OCI-LY3 (cell line): ENCODE data around the gene CAV1.
A peak's percentile ranks its signal among the peaks of the same experiment; 100 is the strongest.
"Not testable (repeated sequence)": the region's sequence is repeated elsewhere in the genome, so short reads cannot be mapped to it uniquely, and the experiment has no call there.

Source experiments
- H2AFZ ChIP-seq: fragments of 200-600, 300-600 bp; shearing (Covaris generic); 2 replicates; pipeline ENCODE4 v1.6.0; 2014; ENCODE audit warnings: antibody characterized with exemption, low read depth, low read length
- H3K27ac ChIP-seq: fragments of 200-600, 300-600 bp; sonication (generic); 2 replicates; pipeline ENCODE4 v1.5.1; 2014; ENCODE audit warnings: mild to moderate bottlenecking, low read length, moderate library complexity, mixed read lengths
- H3K27me3 ChIP-seq: fragments of 200-600, 300-600 bp; sonication (generic); 2 replicates; pipeline ENCODE4 v1.6.1; 2014; ENCODE audit warnings: low read depth, low read length, mixed read lengths
- H3K36me3 ChIP-seq: fragments of 200-600, 300-600 bp; sonication (generic); replicated peaks from 2 replicates; pipeline ENCODE3; 2014; ENCODE audit warnings: low read depth, low read length, mixed read lengths
- H3K4me1 ChIP-seq: fragments of 300-600, 200-600 bp; sonication (generic); 2 replicates; pipeline ENCODE4 v1.6.1; 2014; ENCODE audit warnings: low read length, mixed read lengths
- H3K4me2 ChIP-seq: fragments of 200-600, 300-600 bp; sonication (generic); 2 replicates; pipeline ENCODE4 v1.6.1; 2014; ENCODE audit warnings: low read length, mixed read lengths
- H3K4me3 ChIP-seq: fragments of 300-600, 200-600 bp; sonication (generic); 2 replicates; pipeline ENCODE4 v1.5.1; 2014; ENCODE audit warnings: antibody characterized with exemption, mild to moderate bottlenecking, low read length, moderate library complexity
- H3K79me2 ChIP-seq: fragments of 300-600, 200-600 bp; shearing (Covaris generic); 2 replicates; pipeline ENCODE4 v1.6.1; 2014; ENCODE audit warnings: mild to moderate bottlenecking, low read length, mixed read lengths
- H3K9ac ChIP-seq: fragments of 300-600, 200-600 bp; shearing (Covaris generic); 2 replicates; pipeline ENCODE4 v1.6.0; 2014; ENCODE audit warnings: mild to moderate bottlenecking, low read length, moderate library complexity
- H3K9me3 ChIP-seq: fragments of 200-600, 300-600 bp; shearing (Covaris generic); 2 replicates; pipeline ENCODE4 v1.6.1; 2014; ENCODE audit warnings: low read length, mixed read lengths; ENCODE audit not compliant: insufficient read depth
- H4K20me1 ChIP-seq: fragments of 200-600, 300-600 bp; sonication (generic); 2 replicates; pipeline ENCODE4 v1.6.1; 2016; ENCODE audit warnings: low read length, mixed read lengths; ENCODE audit not compliant: insufficient read depth
- EZH2phosphoT487 ChIP-seq: fragments of 200-600 bp; shearing (Covaris generic); IDR thresholded peaks from 2 replicates; pipeline ENCODE4 v1.6.1; 2018; ENCODE audit warnings: antibody characterized with exemption, mixed run types, low read depth
- TF ChIP-seq, protein P1 (sequence below): fragments of 200-600, 300-600 bp; sonication (generic); IDR thresholded peaks from 2 replicates; pipeline ENCODE4 v1.5.1; 2014; ENCODE audit warnings: antibody characterized with exemption, low read length, low read depth

The CAV1 gene

GRCh38 chr7:116524609-116525297 lies at the start of gene CAV1:
CAV1 (plus strand) TSS chr7:116525036; CDS start chr7:116525063, 27 bp downstream.
- peaks cover 3% of the 10 kb centered on the region; the same call in 1 of the 2 replicates for H3K79me2 ChIP-seq
- peak within 1 kb of the TSS; percentile 96 for H3K4me3 ChIP-seq
- H3K9me3 ChIP-seq: no peaks in the 10 kb centered on the region
- H4K20me1 ChIP-seq: no peaks in the 10 kb centered on the region
- peak within 1 kb of the TSS; percentile 98 for H3K4me2 ChIP-seq
- H3K27ac ChIP-seq: peak within 1 kb of the TSS; percentile 72
- peak within 1 kb of the TSS; percentile 98 for H3K9ac ChIP-seq
- peaks cover 11% of the 10 kb centered on the region for H3K27me3 ChIP-seq
- peaks cover 12% of the 10 kb centered on the region for H3K36me3 ChIP-seq
- TF ChIP-seq, protein P1, sequence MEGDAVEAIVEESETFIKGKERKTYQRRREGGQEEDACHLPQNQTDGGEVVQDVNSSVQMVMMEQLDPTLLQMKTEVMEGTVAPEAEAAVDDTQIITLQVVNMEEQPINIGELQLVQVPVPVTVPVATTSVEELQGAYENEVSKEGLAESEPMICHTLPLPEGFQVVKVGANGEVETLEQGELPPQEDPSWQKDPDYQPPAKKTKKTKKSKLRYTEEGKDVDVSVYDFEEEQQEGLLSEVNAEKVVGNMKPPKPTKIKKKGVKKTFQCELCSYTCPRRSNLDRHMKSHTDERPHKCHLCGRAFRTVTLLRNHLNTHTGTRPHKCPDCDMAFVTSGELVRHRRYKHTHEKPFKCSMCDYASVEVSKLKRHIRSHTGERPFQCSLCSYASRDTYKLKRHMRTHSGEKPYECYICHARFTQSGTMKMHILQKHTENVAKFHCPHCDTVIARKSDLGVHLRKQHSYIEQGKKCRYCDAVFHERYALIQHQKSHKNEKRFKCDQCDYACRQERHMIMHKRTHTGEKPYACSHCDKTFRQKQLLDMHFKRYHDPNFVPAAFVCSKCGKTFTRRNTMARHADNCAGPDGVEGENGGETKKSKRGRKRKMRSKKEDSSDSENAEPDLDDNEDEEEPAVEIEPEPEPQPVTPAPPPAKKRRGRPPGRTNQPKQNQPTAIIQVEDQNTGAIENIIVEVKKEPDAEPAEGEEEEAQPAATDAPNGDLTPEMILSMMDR: no peak; the same call in 1 of the 2 replicates
- TF ChIP-seq EZH2phosphoT487: no peak
- H2AFZ ChIP-seq: peak within 1 kb of the TSS; percentile 57
- H3K4me1 ChIP-seq: peaks cover 34% of the 10 kb centered on the region

GRCh38 chr7:116477625-116478024 lies 47.2 kb upstream of the CAV1 start:
- no peak overlapping the region for H3K4me2 ChIP-seq
- no peaks in the 10 kb centered on the region for H4K20me1 ChIP-seq
- H3K4me1 ChIP-seq: no peaks in the 10 kb centered on the region
- no peaks in the 10 kb centered on the region for H3K36me3 ChIP-seq
- no peak overlapping the region for H3K9ac ChIP-seq
- no peaks in the 10 kb centered on the region for H3K79me2 ChIP-seq
- no peak overlapping the region for H3K27ac ChIP-seq
- H3K4me3 ChIP-seq: no peak overlapping the region
- H3K27me3 ChIP-seq: no peaks in the 10 kb centered on the region
- H2AFZ ChIP-seq: no peak overlapping the region
- no peak for TF ChIP-seq EZH2phosphoT487
- TF ChIP-seq, protein P1: no peak
- no peaks in the 10 kb centered on the region for H3K9me3 ChIP-seq

GRCh38 chr7:116478834-116479233 lies 46.0 kb upstream of the CAV1 start:
- Histone ChIP-seq H3K27ac (no peak overlapping the region), H3K9ac (no peak overlapping the region), H4K20me1 (no peaks in the 10 kb centered on the region), H3K9me3 (no peaks in the 10 kb centered on the region), H3K79me2 (no peaks in the 10 kb centered on the region), H2AFZ (no peak overlapping the region), H3K4me3 (no peak overlapping the region), H3K4me1 (no peaks in the 10 kb centered on the region), H3K36me3 (no peaks in the 10 kb centered on the region), H3K4me2 (no peak overlapping the region), H3K27me3 (no peaks in the 10 kb centered on the region)
- TF ChIP-seq, protein P1: no peak

DNA sequence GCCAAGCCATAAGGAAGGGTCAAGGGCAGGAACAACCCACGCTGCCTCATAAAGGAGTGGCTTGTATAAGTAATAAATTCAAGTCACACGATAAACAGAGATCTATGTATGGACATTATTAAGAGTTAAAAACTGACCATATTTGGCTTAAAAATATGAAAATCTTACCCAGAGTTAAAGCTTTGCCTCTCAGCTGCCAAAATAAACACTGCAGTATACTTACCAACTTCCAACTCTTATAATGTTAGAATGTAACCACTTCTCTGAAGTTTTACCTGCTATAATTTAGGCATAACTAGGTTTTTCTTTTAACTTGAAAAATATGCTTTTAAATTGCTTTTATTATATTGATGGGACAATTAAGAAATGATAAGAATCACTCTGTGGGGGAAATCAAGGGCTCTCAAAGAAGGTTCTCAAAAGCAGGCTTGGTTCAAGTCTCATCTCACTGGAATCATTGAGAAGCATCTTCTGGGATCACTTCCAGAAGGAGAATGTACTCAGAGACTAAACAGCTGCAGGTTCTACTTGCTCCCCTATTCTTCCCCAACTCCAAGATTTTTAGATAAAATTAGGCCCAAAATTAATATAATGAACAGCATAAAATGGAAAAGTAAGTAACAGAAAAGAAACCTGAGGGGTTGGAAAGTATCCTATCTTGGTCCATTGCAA lies 41.4 kb upstream of the CAV1 start:
- no peak for TF ChIP-seq EZH2phosphoT487
- TF ChIP-seq, protein P1: no peak
- H4K20me1 ChIP-seq: no peaks in the 10 kb centered on the region
- no peak overlapping the region for H3K4me3 ChIP-seq
- no peaks in the 10 kb centered on the region for H3K27me3 ChIP-seq
- no peak overlapping the region for H3K9ac ChIP-seq
- no peaks in the 10 kb centered on the region for H3K9me3 ChIP-seq
- no peak overlapping the region for H3K4me2 ChIP-seq
- H3K4me1 ChIP-seq: no peaks in the 10 kb centered on the region
- no peaks in the 10 kb centered on the region for H3K79me2 ChIP-seq
- H2AFZ ChIP-seq: no peak overlapping the region
- no peaks in the 10 kb centered on the region for H3K36me3 ChIP-seq
- no peak overlapping the region for H3K27ac ChIP-seq

GRCh38 chr7:116484389-116484788 lies 40.4 kb upstream of the CAV1 start:
- H3K27me3 ChIP-seq, H3K27ac ChIP-seq, H3K4me1 ChIP-seq, H3K4me2 ChIP-seq, H3K36me3 ChIP-seq, H2AFZ ChIP-seq, H3K4me3 ChIP-seq, H3K79me2 ChIP-seq, H3K9ac ChIP-seq, H3K9me3 ChIP-seq, H4K20me1 ChIP-seq: not testable (repeated sequence)
